Endothelial cell of umbilical vein (primary cell): ENCODE results near the gene DTNA.

Source experiments
- CTCF ChIP-seq, 2 donors: IDR thresholded peaks; 1 replicate in 1 of 2; 2 replicates in 1 of 2; pipeline ENCODE4 v1.5.1; 2011; ENCODE audit warnings: low read length in 2 of 2, mild to moderate bottlenecking in 2 of 2, moderate library complexity in 2 of 2, control low read depth in 1 of 2, inconsistent platforms in 1 of 2, low read depth in 1 of 2; ENCODE audit not compliant: insufficient read depth in 1 of 2; ENCODE audit errors: extremely low read depth in 1 of 2
- EZH2 ChIP-seq: IDR thresholded peaks from 2 replicates; pipeline ENCODE4 v1.6.1; 2012; ENCODE audit warnings: borderline replicate concordance, low read depth, mild to moderate bottlenecking, moderate library complexity, low read length, inconsistent platforms; ENCODE audit not compliant: severe bottlenecking
- GATA2 ChIP-seq: IDR thresholded peaks from 2 replicates; pipeline ENCODE4 v1.7.0; 2011; ENCODE audit warnings: low read depth, mild to moderate bottlenecking, moderate library complexity, mixed read lengths, low read length; ENCODE audit not compliant: insufficient read length, insufficient read depth
- POLR2A ChIP-seq: IDR thresholded peaks from 2 replicates; pipeline ENCODE4 v1.6.1; 2012; ENCODE audit warnings: low read depth, mild to moderate bottlenecking, control low read depth, low read length

- TF ChIP-seq CTCF (IDR thresholded peaks at IDR 0.05; ENCODE audit: extremely low read depth in 1 of 2, insufficient read depth in 1 of 2, low read depth in 1 of 2, low read length in 2 of 2) (no peak), POLR2A (no peak), GATA2 (no peak), EZH2 (no peak)
Measured at GRCh38 chr18:34773378-34773777, 63.3 kb downstream of the DTNA start.
